Skeletal muscle tissue (tissue), 4 donors: Measurements from ENCODE around the gene KIAA1755. TPM values are rescaled to one million over a fixed set of nuclear protein-coding genes. Genes with fewer than 3 reads are reported as not detected.

Source experiments
- H3K27ac ChIP-seq: one replicate; pipeline ENCODE4 v1.7.0; 2013; ENCODE audit warnings: mild to moderate bottlenecking, low read depth, low read length, inconsistent platforms
- H3K27me3 ChIP-seq, 3 donors: one replicate each; pipeline ENCODE4 v1.7.0; 2013; ENCODE audit warnings: low read length in 3 of 3; ENCODE audit not compliant: control insufficient read depth in 3 of 3, insufficient read depth in 3 of 3
- H3K36me3 ChIP-seq, 3 donors: one replicate each; pipeline ENCODE4 v1.7.0; 2013; ENCODE audit warnings: low read length in 3 of 3; ENCODE audit not compliant: control insufficient read depth in 3 of 3, insufficient read depth in 3 of 3
- H3K4me1 ChIP-seq, 3 donors: one replicate each; pipeline ENCODE4 v1.7.0; 2013; ENCODE audit warnings: low read length in 3 of 3, mild to moderate bottlenecking in 3 of 3; ENCODE audit not compliant: control insufficient read depth in 3 of 3, insufficient read depth in 3 of 3
- H3K4me3 ChIP-seq, 3 donors: one replicate each; pipeline ENCODE4 v1.7.0; 2013; ENCODE audit warnings: low read length in 3 of 3
- H3K9ac ChIP-seq, 3 donors: one replicate each; pipeline ENCODE4 v1.7.0; 2013; ENCODE audit warnings: low read length in 3 of 3, mild to moderate bottlenecking in 3 of 3, moderate library complexity in 2 of 3, low read depth in 1 of 3
- H3K9me3 ChIP-seq, 3 donors: one replicate each; pipeline ENCODE4 v1.7.0; 2013; ENCODE audit warnings: low read length in 3 of 3; ENCODE audit not compliant: control insufficient read depth in 3 of 3
- total RNA-seq: library from RNA; depleted of rRNA; stranded (reverse); fragments of >200 nt; gene quantifications from one replicate; pipeline ENCODE4 v1.2.3, GENCODE V29; 2014
- donor health status: Osteomylitis.

The KIAA1755 gene
- total RNA-seq, 1 donor from 2014 or later = 3.7 TPM

DNA sequence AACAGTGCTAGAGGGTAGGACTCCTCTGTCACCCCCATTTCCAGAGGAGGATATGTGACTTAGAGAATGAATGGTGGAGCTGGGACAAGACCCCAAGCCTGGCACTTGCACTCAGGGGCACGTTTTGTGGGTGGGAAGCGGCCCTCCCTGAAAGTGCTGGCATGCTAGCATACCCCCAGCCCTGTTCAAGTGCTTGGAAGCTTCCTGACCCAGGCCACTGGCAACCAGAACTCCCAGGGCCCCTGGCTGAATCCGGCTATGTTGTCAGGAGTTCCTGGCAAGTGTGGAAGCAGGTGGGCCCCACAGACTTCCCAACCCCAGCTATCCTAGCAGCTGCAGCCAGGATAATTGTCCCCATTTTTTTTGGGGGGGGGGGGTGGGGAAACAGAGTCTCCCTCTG is 59.9 kb downstream of the KIAA1755 start:
- no peaks in the 10 kb centered on the region for H3K27me3 ChIP-seq
- peaks cover 3 to 9% (median 5%) of the 10 kb centered on the region in 3 donors for H3K4me1 ChIP-seq
- no peak overlapping the region for H3K4me3 ChIP-seq
- H3K9me3 ChIP-seq = no peaks in the 10 kb centered on the region
- no peak overlapping the region for H3K27ac ChIP-seq
- H3K9ac ChIP-seq = no peak overlapping the region
- no peaks in the 10 kb centered on the region for H3K36me3 ChIP-seq

DNA sequence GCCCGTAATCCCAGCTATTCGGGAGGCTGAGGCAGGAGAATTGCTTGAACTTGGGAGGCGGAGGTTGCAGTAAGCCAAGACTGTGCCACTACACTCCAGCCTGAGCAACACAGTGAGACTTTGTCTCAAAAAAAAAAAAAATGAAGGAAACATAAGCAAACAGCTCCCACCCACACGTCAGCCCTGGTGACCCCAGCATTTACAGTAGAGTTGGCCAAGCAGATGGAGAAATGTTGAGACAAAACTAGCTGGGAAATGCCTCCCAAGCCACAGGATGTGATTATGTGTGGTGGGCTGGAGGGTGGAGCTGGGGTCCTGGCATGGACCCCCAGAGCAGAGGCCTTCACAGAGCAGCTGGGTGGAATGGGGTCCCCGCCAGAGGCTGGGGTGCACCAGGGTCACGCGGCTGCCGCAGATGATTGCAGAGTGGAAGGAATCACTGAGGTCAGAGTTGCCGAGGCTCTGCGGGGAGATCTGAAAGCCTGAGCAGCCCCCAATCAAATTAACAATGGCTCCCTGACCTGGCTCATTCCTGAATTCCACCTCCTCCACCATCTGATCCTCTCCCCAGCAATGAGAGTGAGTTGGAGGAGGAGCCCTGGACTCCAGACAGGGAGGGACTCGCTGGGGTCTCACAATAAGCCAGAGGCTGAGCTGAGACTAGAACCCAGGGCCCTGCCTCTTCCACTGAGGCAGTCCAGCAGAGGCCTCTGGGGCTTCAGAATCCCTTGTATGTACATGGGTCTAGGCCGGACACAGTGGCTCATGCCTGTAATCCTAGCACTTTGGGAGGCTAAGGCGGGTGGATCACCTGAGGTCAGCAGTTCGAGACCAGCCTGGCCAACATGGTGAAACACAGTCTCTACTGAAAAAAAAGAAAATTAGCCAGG is 60.8 kb downstream of the KIAA1755 start:
- H3K36me3 ChIP-seq = no peaks in the 10 kb centered on the region
- H3K9ac ChIP-seq = no peak overlapping the region
- no peak overlapping the region for H3K4me3 ChIP-seq
- H3K27me3 ChIP-seq = no peaks in the 10 kb centered on the region
- H3K4me1 ChIP-seq = peaks cover 3 to 9% (median 5%) of the 10 kb centered on the region in 3 donors
- H3K9me3 ChIP-seq = no peaks in the 10 kb centered on the region
- no peak overlapping the region for H3K27ac ChIP-seq

DNA sequence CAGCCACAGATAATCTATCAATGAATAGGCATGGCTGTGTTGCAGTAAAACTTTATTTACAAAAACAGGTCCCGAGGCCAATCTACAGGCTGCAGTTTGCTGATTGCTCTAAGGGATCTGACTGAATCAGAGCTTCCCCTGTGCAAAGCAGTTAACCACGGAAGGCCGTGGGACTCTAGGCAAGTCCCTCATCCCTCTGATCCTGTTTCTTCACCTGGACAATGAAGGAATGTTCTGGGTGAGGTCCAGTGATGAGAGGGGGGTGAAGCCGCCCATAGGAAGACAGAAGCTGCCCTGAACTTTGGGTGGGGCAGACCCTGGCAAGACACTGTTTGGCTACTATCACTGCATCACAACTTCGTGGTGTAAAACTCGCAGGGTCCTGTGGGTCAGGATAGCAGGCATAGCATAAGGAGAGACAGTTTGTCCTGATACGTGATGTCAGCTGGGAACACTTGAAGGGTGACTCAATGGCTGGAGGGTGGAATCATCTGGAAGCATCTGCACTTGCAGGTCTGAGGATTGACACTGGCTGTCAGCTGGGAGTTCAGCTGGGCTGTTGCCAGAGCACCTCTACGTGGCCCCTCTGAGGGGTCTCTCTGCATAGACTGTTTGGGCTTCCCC is 62.2 kb downstream of the KIAA1755 start:
- Histone ChIP-seq H3K9ac (no peak overlapping the region), H3K27ac (no peak overlapping the region), H3K9me3 (no peaks in the 10 kb centered on the region), H3K36me3 (no peaks in the 10 kb centered on the region), H3K4me1 (peaks cover 3 to 9% (median 5%) of the 10 kb centered on the region in 3 donors), H3K27me3 (no peaks in the 10 kb centered on the region), H3K4me3 (no peak overlapping the region)

DNA sequence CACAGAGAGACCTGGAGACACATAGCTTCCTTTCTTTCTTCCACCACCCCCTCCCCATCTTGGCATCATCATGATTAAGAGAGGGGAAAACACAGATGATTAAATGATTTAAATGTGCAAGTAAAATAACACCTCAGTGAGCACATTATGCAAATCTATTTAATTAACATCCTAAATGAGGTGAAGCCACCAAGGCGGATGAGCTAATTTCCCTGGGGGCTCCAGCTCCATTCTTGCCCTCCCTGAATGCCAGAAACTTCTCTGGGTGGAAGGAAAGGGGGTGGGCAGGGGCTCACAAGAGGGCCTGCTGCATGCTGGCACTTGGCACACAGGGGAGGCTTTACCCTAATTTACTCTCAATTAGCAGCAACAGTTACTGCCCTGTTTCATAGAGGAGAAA is 62.9 kb downstream of the KIAA1755 start:
- Histone ChIP-seq H3K9me3 (no peaks in the 10 kb centered on the region), H3K4me3 (no peak overlapping the region), H3K27me3 (no peaks in the 10 kb centered on the region), H3K27ac (no peak overlapping the region), H3K36me3 (no peaks in the 10 kb centered on the region), H3K9ac (no peak overlapping the region), H3K4me1 (peaks cover 3 to 9% (median 5%) of the 10 kb centered on the region in 3 donors)

DNA sequence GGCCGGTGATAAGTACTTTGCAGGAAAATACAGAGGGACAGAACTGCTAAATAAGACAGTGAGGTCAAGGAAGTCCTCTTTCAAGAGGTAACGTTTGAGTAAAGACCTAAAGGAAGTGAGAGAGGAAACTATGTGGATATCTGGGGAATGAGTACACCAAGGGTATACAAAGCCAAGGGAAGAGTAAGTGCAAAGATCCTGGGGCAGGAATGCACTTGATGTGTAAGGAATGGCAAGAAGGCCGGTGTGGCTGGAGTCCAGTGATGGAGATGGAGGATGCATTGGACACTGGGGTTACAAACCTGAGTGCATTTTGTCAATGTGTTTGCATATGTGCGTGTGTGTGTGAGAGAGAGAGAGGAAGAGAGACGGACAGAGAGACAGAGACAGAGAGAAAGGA is 63.3 kb downstream of the KIAA1755 start:
- Histone ChIP-seq H3K9me3 (no peaks in the 10 kb centered on the region), H3K4me3 (no peak overlapping the region), H3K4me1 (peaks cover 3 to 9% (median 5%) of the 10 kb centered on the region in 3 donors), H3K9ac (no peak overlapping the region), H3K27ac (no peak overlapping the region), H3K36me3 (no peaks in the 10 kb centered on the region), H3K27me3 (no peaks in the 10 kb centered on the region)

DNA sequence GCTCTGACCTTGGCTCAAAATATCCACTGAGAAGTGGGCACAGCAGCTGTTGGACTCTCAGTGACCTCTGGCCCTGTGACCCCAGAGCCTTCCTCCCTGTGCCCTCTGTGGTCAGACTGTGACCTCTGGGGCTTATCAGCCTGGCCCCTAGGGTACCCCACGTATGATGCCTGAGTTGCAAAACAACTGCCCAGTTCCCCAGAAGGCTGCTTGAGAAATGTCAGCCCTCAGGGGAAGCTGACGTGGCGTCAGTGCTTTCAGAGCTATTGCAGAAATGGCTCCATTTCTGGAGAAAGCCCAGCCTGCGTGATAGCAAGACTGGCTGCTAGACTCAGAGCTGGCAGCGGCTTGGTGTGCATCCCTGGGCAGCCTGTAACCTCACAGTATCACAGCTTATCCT is 63.9 kb downstream of the KIAA1755 start:
- H3K27ac ChIP-seq = no peak overlapping the region
- no peaks in the 10 kb centered on the region for H3K27me3 ChIP-seq
- no peaks in the 10 kb centered on the region for H3K9me3 ChIP-seq
- H3K9ac ChIP-seq = no peak overlapping the region
- no peaks in the 10 kb centered on the region for H3K36me3 ChIP-seq
- H3K4me1 ChIP-seq = peaks cover 3 to 9% (median 5%) of the 10 kb centered on the region in 3 donors
- no peak overlapping the region for H3K4me3 ChIP-seq

DNA sequence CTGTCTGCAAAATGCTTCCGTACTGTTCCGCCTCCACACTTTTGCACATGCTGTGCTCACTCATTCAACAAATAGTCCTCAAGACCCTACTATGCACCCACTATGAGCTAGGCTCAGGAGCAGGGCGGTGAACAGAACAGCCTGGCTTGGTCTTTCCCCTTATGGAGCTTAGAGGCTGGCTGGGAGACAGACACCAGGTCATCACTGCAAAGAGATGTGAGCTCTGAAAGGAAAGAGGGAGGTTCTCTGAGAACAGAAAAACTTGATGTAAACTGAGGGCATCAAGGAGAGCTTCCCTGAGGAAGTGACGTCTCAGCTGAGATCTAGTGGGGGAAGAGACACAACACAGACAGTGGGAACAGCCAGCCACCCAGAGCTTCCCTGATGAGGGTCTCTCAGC is 64.5 kb downstream of the KIAA1755 start:
- Histone ChIP-seq H3K36me3 (no peaks in the 10 kb centered on the region), H3K9ac (no peak overlapping the region), H3K4me1 (peaks cover 4 to 9% (median 5%) of the 10 kb centered on the region in 3 donors), H3K9me3 (no peaks in the 10 kb centered on the region), H3K27me3 (no peaks in the 10 kb centered on the region), H3K27ac (no peak overlapping the region), H3K4me3 (no peak overlapping the region)

DNA sequence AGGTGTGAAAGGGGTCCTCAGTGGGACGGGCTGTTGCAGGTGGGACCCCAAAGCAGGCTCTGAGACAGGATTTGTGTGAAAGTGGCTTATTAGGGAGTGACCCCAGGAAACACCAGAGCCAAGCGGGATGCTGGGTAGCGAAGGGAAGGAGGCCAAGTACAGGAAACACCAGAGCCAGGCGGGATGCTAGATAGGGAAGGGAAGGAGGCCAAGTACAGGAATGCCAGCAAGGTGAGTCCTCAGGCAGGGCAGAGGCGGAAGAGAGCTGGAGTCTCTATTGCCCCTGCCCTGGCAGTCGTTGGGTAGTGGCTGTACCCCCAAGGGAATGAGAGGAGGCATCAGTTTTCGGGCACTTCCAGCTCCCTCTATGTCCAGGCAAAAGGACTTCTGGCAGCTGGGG is 65.0 kb downstream of the KIAA1755 start:
- H3K27me3 ChIP-seq = no peaks in the 10 kb centered on the region
- no peak overlapping the region for H3K9ac ChIP-seq
- peaks cover 5 to 12% (median 5%) of the 10 kb centered on the region in 3 donors for H3K4me1 ChIP-seq
- no peak overlapping the region for H3K4me3 ChIP-seq
- H3K9me3 ChIP-seq = no peaks in the 10 kb centered on the region
- H3K27ac ChIP-seq = no peak overlapping the region
- H3K36me3 ChIP-seq = no peaks in the 10 kb centered on the region

DNA sequence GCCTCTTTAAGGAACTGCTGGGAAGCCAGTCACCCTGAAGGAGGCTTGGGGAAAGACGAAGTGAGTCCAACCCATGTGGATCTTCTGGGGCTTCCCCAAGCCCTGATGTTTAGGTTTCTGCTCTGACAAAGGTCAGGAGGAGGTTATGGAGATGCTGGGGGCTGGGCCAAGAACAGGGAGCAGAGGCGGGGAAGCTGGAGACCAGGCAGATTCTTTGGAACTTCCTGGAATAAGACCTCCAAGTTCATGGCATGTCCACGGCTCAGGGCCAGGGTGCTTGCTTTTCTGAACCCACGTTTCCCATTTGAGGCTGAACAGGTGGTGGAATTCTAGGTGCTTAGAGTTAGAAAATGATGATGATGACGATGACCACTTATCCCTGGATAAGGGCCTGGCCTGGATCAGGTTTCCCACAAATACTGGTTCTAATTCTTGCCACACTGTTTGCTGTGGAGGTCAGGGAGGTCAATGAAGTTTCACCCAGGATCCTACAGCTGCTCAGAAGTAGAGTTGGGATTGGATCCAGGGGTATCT is 65.5 kb downstream of the KIAA1755 start:
- H3K9me3 ChIP-seq = no peaks in the 10 kb centered on the region
- no peak overlapping the region for H3K4me3 ChIP-seq
- H3K27ac ChIP-seq = no peak overlapping the region
- H3K36me3 ChIP-seq = no peaks in the 10 kb centered on the region
- no peaks in the 10 kb centered on the region for H3K27me3 ChIP-seq
- peaks cover 5 to 12% (median 5%) of the 10 kb centered on the region in 3 donors for H3K4me1 ChIP-seq
- H3K9ac ChIP-seq = no peak overlapping the region

DNA sequence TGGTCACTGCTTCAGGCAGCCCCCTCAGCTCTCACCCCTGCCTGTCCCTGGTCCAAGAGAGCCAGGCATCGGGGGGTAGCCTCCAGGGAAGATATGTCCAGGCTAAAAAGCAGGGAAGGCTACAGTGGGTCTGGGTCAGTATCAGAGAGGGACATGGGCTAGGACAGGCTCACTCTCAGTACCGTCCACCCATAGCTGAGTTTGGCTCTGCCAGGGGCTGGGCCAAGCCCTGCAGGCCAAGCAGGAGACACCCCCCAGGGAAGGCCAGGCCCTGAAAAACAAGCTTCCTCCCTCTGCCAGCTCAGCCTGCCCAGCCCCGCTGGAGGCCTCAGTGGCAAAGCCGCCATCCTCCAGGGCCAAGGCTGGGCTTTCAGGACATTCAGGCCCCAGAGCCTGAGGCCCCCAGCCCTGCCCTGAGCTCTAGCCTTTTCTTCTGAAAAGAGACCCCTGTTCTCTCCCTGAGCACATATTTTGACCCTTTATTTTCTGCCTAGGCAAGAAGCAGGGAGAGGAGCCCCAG is 66.9 kb downstream of the KIAA1755 start:
- Histone ChIP-seq H3K27me3 (no peaks in the 10 kb centered on the region), H3K9ac (no peak overlapping the region), H3K36me3 (no peaks in the 10 kb centered on the region), H3K4me1 (peaks cover 5 to 12% (median 5%) of the 10 kb centered on the region in 3 donors), H3K27ac (no peak overlapping the region), H3K4me3 (no peak overlapping the region), H3K9me3 (no peaks in the 10 kb centered on the region)
